HL-60 (cell line): ENCODE measurements around the gene ASB13.
"Not testable (repeated sequence)": the region's sequence is repeated elsewhere in the genome, so short reads cannot be mapped to it uniquely, and the experiment has no call there.

ENCODE experiments used
- DNase-seq, 2 experiments: peaks; one replicate each; pipeline ENCODE4 v3.0.0-alpha.2; 2010 to 2020; ENCODE audit warnings: low read depth in 1 of 2, low spot score in 1 of 2
- H3K27ac ChIP-seq: fragments of 250-450 bp; sonication (Bioruptor Pico); replicated peaks from 2 replicates; pipeline ENCODE4 v1.5.1; 2020; ENCODE audit warnings: mild to moderate bottlenecking, moderate library complexity
- H3K27me3 ChIP-seq: fragments of 250-450 bp; sonication (Bioruptor Pico); 2 replicates; pipeline ENCODE4 v1.5.1; 2021; ENCODE audit warnings: mild to moderate bottlenecking, moderate library complexity; ENCODE audit not compliant: insufficient read depth, poor library complexity, severe bottlenecking
- H3K4me3 ChIP-seq: replicated peaks from 2 replicates; pipeline ENCODE4 v1.5.1; 2011; ENCODE audit warnings: mild to moderate bottlenecking, control low read depth, low read length; ENCODE audit not compliant: insufficient read depth
- CTCF ChIP-seq: IDR thresholded peaks from one replicate; pipeline ENCODE4 v1.5.1; 2011; ENCODE audit warnings: low read length, control low read depth, inconsistent platforms; ENCODE audit not compliant: insufficient read depth
- GABPA ChIP-seq: IDR thresholded peaks from 2 replicates; pipeline ENCODE4 v1.6.1; 2012; ENCODE audit warnings: low read depth
- POLR2AphosphoS5 ChIP-seq: IDR thresholded peaks from 2 replicates; pipeline ENCODE4 v1.6.1; 2012; ENCODE audit warnings: low read depth
- REST ChIP-seq: IDR thresholded peaks from 2 replicates; pipeline ENCODE4 v1.6.1; 2012; ENCODE audit warnings: low read depth; ENCODE audit not compliant: insufficient replicate concordance
- SPI1 ChIP-seq: IDR thresholded peaks from 2 replicates; pipeline ENCODE4 v1.6.1; 2012; ENCODE audit warnings: low read depth, mild to moderate bottlenecking, borderline replicate concordance

ASB13 gene

GRCh38 chr10:5622186-5622960 is 44.0 kb downstream of the ASB13 start:
- TF ChIP-seq CTCF (no peak), GABPA (no peak), POLR2AphosphoS5 (no peak), REST (no peak), SPI1 (no peak)
- Histone ChIP-seq H3K27ac (no peak overlapping the region), H3K4me3 (no peak overlapping the region), H3K27me3 (no peaks in the 10 kb centered on the region)
- no peak for DNase-seq

GRCh38 chr10:5621371-5621770 is 45.0 kb downstream of the ASB13 start:
- H3K27ac ChIP-seq, DNase-seq, H3K4me3 ChIP-seq, H3K27me3 ChIP-seq: not testable (repeated sequence)

- DNase-seq, result no peak
- Histone ChIP-seq H3K27me3 (no peaks in the 10 kb centered on the region), H3K4me3 (no peak overlapping the region), H3K27ac (no peak overlapping the region)
- TF ChIP-seq GABPA (no peak), REST (no peak), POLR2AphosphoS5 (no peak), SPI1 (no peak), CTCF (no peak)
Observed at GRCh38 chr10:5620966-5621365, 45.4 kb downstream of the ASB13 start.

- TF ChIP-seq SPI1 (no peak), POLR2AphosphoS5 (no peak), REST (no peak), CTCF (no peak), GABPA (no peak)
- DNase-seq, result no peak
- no peak overlapping the region for H3K4me3 ChIP-seq
- no peaks in the 10 kb centered on the region for H3K27me3 ChIP-seq
- H3K27ac ChIP-seq, result no peak overlapping the region
Observed at GRCh38 chr10:5620223-5620721, 46.1 kb downstream of the ASB13 start.
